IPS-NIHi7 (cell line): ENCODE measurements around the gene ATXN2.
"Not testable (repeated sequence)": the region's sequence is repeated elsewhere in the genome, so short reads cannot be mapped to it uniquely, and the experiment has no call there.

Experiments used
- DNase-seq: peaks from one replicate; pipeline ENCODE4 v3.0.0; 2012; ENCODE audit warnings: mixed read lengths; ENCODE audit errors: extremely low spot score

Gene ATXN2

GRCh38 chr12:111600986-111601385 is 1.9 kb upstream of the ATXN2 start:
- DNase-seq, result not testable (repeated sequence)

DNA sequence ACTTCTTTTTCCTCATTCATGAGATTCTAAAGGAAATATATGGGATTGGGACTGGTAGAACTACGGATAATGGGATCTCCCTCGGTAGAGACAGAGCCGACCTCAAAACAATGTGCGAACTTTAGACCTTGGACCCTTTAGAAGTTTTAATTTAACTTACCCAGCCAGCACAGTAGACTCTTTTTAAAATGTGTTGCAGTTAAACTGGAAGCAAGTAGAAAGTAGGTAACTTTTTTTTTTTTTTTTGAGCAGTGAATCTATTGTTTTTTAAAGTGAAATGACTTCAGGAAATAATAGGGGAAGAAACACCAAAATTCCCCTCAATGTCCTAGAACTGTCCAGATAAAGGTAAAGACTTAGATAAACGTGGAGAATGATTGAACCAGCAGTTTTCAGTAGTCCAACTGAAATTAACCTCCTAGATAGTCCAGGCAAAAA is 1.1 kb upstream of the ATXN2 start:
- no peak for DNase-seq

- DNase-seq, result peak; percentile 96
Measured at GRCh38 chr12:111599453-111600204, 514 bp upstream of the ATXN2 start.

DNA sequence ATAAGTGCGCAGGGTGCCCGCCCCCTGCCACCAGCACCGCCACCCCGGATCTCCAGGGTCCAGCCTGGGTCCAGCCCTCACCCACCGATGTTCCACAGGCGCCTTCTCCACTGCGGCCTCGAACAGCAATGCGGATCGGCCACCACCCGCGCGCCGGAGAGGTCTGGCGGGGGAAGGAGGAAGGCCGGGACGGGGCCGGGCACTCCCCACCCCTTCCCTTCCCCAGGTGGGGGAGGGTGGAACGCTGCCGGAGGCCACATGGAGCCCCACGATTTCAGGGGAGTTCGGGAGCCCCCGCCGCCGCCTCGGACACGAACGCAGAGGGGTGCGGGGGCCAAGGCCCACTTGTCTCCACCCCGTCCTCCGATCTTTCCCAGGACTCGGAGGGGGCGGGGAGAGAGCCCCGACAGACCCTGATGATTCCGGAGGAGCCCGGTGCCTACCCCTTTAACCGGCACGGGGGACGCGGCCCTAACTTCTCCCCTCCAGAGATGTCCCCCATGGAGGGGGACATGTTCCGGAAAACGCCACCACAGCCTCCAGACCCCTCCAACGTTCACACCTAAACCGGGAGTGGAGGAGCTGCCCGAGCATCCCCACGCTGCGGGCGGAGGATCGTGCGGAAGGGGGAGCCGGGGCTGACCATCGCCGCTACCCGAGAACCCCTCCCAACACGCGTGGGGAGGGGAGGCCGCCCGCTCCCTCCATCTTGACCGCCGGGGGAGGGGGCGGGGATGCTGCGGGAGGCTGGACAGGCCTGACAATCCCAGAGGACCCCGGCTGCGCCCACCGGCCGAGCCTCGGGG is 1.1 kb downstream of the ATXN2 start:
- DNase-seq, result peak; percentile 33

DNA sequence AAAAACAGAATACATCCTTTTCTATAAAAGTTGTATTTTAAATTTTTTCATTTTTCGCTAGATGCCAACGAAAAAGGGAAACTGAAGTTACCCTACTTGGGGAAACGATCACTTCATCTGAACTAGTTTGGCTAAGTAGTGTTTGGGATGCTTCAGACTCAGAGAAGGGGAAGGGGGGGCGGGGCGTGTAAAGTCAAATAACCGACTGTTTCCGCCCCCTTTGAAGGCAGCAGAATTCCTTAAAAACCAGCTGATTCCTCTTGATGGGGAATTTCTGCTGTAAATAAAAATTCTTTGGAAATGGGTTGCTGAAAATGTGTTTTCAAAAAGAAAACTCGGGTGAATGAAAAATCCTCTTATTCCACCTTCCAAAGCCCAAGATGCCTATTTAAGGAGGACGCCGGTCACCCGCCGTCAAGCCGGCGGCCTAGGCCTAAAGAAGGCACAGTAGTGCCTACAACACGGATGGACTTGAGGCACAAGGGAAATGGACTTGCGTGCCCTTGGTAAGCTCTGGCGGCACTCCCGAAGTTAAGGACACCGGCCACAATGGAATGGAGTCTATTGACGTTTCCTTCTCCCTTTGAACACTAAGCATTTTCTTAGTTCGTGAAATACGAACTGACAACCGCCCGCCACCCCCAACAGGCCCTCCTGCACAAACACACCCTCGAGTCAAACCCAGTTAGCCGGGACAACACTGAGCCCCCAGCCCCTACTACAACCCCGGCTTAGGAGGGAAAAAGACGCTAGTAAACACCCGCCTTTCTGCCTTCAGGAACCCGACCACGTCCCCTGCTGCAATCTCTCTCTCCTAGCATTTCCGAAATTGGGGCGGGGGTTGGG is 1.9 kb downstream of the ATXN2 start:
- DNase-seq, result peak; percentile 56

DNA sequence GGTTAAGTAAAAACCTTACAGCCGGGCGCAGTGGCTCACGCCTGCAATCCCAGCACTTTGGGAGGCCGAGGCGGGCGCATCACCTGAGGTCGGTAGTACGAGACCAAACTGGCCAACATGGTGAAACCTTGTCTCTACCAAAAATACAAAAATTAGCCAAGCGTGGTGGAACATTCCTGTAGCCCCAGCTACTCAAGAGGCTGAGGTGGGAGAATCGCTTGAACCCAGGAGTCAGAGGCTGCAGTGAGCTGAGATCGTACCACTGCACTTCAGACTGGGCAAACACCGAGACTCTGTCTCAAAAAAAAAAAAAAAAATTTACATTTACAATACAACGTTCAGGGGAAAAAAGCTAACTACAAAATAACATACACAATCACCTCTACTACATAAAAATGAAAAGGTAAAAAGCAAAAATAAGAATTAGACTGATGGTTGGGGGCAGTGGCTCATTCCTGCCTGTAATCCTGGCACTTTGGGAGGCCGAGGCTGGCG is 3.7 kb downstream of the ATXN2 start:
- not testable (repeated sequence) for DNase-seq

DNA sequence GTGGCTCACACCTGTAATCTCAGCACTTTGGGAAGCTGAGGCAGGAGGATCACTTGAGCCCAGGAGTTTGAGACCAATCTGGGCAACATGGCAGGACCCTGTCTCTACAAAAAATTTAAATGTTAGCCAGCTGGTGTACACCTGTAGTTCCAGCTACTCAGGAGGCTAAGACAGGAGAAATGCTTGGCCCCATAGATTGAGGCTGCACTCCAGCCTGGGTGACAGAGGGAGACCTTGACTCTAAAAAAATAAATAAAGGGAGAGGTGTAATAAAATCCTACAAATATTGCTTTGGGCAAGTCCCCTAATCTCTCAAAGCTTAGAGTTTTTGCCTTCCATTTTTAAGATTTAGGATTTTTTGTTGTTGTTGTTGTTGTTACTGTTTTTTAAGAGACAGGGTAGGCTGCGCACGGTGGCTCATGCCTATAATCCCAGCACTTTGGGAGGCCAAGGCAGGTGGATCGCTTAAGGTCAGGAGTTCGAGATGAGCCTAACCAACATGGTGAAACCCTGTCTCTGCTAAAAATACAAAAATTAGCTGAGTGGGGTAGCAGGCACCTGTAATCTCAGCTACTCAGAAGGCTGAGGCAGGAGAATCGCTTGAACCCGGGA is 7.6 kb downstream of the ATXN2 start:
- not testable (repeated sequence) for DNase-seq

DNA sequence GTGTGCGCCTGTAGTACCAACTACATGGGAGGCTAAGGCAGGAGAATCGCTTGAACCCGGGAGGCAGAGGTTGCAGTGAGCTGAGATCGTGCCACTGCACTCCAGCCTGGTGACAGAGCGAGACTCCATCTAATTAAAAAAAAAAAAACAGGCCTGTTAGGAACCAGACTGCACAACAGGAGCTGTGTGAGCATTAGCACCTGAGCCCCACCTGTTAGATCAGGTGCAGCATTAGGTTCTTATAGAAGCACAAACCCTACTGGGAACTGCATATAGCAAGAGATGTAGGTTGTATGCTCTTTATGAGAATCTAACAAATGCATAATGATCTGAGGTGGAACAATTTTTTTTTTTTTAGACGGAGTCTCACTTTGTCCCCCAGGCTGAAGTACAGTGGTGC is 8.6 kb downstream of the ATXN2 start:
- no peak for DNase-seq

- DNase-seq, result no peak
Measured at GRCh38 chr12:111589601-111590000, 9.5 kb downstream of the ATXN2 start.

DNA sequence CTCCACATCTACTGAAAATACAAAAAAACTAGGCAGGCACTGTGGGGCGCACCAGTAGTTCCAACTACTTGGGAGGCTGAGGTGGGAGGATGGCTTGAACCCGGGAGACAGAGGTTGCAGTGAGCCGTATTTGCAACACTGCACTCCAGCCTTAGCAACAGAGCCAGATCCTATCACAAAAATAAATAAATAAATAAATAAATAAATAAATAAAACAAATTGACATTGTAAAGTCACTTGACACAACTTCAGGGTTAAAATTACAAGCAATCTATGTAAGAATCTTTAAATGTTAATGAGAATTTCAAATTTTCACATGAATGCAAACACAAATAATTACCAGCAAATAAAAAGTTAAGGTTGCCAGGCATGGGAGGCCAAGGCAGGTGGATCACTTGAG is 11.1 kb downstream of the ATXN2 start:
- no peak for DNase-seq

DNA sequence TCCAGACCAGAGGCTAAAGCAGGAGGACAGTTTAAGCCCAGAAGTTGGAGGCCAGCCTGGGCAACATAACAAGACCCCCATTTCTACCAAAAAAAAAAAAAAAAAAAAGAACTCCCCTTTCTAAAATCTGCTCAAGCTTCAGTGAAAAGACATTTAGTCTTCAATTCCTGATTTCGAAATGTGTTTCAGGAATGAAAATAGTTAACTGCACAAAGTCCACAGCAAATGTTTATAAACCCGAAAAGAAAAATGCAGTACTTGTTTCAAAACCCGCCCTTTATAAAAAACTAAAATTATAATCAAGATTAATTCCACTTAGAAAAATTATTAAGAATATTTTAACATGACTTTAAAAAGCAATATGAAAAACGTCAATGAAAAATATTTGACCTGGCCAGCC is 12.1 kb downstream of the ATXN2 start:
- no peak for DNase-seq

GRCh38 chr12:111585690-111586089 is 13.4 kb downstream of the ATXN2 start:
- DNase-seq, result no peak

DNA sequence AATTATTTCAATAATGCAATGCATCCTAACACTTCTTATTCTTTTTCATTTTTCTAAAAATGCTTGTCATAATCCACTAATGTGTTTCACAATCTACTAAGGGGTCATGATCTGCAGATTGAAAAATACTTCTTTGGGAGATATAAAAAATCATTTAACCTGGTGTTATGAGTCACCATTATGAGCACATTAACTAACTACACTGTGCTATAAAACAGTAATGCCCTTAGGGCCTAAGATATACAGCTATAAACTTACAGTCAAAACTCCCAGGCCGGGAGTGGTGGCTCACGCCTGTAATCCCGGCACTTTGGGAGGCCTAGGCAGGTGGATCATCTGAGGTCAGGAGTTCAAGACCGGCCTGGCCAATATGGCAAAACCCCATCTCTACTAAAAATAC is 14.2 kb downstream of the ATXN2 start:
- no peak for DNase-seq

DNA sequence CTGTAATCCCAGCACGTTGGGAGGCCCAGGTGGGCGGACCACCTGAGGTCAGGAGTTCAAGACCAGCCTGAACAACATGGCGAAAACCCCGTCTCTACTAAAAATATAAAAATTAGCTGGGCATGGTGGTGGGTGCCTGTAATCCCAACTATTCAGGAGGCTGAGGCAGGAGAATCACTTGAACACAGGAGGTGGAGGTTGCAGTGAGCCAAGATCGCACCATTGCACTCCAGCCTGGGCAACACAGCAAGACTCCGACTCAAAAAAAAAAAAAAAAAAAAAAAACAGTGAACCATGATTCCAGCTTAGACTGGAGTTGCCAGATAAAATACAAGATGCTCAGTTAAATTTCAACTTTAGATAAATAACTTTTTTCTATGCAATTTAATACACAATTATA is 15.6 kb downstream of the ATXN2 start:
- DNase-seq, result not testable (repeated sequence)

DNA sequence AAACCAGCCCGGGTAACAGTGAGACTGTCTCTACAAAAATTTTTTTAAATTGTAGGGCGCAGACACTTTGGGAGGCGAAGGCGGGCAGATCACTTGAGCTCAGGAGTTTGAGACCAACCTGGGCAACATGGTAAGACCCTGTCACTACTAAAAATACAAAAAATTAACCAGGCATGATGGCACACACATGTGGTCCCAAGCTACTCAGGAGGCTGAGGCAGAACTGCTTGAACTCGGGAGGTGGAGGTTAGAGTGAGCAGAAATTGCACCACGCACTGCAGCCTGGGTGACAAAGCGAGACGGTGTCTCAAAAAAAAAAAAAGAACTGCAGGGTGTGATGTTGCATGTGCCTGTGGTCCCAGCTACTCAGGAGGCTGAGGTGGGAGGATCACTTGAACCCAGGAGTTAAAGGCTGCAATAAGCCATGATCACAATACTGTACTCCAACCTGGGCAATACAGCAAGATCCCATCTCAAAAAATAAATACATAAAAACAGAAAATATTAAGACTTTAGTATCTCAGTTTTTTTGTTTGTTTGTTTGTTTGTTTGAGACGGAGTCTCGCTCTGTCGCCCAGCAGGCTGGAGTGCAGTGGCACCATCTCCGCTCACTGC is 16.9 kb downstream of the ATXN2 start:
- no peak for DNase-seq

- DNase-seq, result no peak
Measured at GRCh38 chr12:111581434-111582132, 17.5 kb downstream of the ATXN2 start.

DNA sequence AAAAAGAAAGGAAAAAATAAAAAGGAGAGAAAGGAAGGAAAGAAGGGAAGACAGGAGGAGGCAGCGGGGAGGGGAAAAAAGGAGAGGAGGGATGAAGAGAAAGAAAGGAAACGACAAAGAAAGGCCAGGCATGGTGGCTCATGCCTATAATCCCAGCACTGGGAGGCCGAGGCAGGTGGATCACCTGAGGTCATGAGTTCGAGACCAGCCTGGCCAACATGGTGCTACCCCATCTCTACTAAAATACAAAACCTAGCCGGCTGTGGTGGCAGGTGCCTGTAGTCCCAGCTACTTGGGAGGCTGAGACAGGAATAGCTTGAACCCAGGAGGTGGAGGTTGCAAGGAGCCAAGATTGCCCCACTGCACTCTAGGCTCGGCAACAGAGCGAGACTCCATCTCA is 18.4 kb downstream of the ATXN2 start:
- DNase-seq, result no peak

DNA sequence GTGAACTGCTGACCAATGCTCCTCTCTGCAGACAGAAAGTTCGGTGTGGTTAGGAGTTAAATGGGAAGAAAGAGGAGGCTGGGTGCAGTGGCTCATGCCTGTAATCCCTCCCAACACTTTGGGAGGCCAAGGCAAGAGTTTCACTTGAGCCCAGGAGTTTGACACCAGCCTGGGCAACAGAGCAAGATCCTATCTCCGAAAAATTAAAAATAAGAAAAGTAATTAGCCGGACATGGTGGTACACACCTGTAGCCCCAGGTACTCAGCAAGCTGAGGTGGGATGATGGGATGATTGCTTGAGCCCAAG is 19.0 kb downstream of the ATXN2 start:
- no peak for DNase-seq

DNA sequence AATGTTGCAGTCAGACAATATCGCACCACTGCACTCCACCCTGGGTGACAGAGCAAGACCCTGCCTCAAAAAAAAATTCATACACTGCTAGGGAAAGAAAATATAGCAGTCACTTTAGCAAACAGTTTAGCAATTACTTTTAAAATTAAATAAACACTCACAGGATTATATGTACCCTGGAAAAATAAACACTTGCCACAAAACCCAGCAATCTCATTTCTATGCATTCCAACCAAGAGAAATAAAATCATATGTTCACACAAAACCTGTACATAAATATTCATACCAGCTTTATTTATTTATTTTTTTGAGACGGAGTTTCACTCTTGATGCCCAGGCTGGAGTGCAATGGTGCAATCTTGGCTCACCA is 20.2 kb downstream of the ATXN2 start:
- DNase-seq, result no peak

DNA sequence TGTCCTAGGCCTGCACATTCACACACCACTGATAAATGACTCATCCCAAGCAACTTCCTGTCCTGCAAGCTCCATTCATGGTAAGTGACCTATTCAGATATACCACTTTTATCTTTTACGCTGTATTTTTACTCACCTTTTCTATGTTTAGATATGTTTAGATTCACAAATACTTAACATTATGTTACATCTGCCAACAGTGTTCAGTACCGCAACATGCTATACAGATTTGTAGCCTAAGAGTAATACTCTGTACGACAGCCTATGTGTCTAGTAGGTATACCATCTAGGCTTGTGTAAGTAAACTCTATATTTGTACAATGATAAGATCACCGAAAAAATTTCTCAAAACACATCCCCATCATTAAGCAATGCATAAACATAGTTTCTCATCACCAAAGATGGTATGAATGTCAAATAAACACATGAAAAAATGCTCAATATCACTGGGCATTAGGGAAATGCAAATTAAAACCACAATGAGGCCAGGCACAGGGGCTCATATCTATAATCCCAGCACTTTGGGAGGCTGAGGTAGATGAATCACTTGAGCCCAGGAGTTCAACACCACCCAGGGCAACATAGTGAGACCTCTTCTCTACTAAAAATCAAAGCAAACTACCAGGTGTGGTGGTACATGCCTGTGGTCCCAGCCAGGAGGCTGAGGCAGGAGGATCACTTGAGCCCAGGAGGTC is 20.7 kb downstream of the ATXN2 start:
- DNase-seq, result no peak
